IMR-90 (cell line): Measurements from ENCODE around the gene PAIP1. TPM values are rescaled to one million over a fixed set of nuclear protein-coding genes. Genes with fewer than 3 reads are reported as not detected.

ENCODE experiments used
- ATAC-seq: fragments of 200-7000 bp; cut with Tn5 transposase; 2 replicates; pipeline ENCODE4 v1.9.1; 2020; ENCODE audit warnings: low read depth, mild to moderate bottlenecking, moderate library complexity
- Bru-seq: library from RNA; stranded (reverse); fragments of 400-500 nt; gene quantifications from one replicate; lab custom pipeline; 2021; lab: Mats Ljungman, UMichigan
- BruChase-seq, 2 experiments: library from RNA; stranded (reverse); fragments of 400-500 nt; gene quantifications; one replicate each; lab custom pipeline; 2021; lab: Mats Ljungman, UMichigan
- BruUV-seq: library from RNA; stranded (reverse); fragments of 400-500 nt; replicated peaks from 2 replicates; lab custom pipeline; 2021; lab: Mats Ljungman, UMichigan
- CTCF ChIA-PET: fragments of 300-600 bp; formaldehyde crosslinking; extraction: SDS; loops from one replicate; lab custom pipeline; 2021; ENCODE audit warnings: antibody characterized with exemption; lab: Yijun Ruan, JAX
- POLR2A ChIA-PET: fragments of 300-600 bp; sonication (Branson Sonifier 250); formaldehyde crosslinking; loops from one replicate; lab custom pipeline; 2022; ENCODE audit warnings: antibody characterized with exemption; ENCODE audit not compliant: unreplicated experiment; lab: Charles Lee
- DNase-seq: peaks from one replicate; pipeline ENCODE4 v3.0.0; 2013
- H2AFZ ChIP-seq: replicated peaks from 2 replicates; pipeline ENCODE3; 2013; ENCODE audit warnings: low read length, mild to moderate bottlenecking; ENCODE audit not compliant: poor library complexity
- H2AK5ac ChIP-seq: 2 replicates; pipeline ENCODE4 v1.6.1; 2013; ENCODE audit warnings: low read depth, low read length, inconsistent platforms
- H2AK9ac ChIP-seq: replicated peaks from 2 replicates; pipeline ENCODE3; 2013; ENCODE audit warnings: mild to moderate bottlenecking, low read depth, low read length, moderate library complexity; ENCODE audit not compliant: poor library complexity
- H2BK120ac ChIP-seq: 2 replicates; pipeline ENCODE4 v1.6.1; 2013; ENCODE audit warnings: low read depth, low read length, inconsistent platforms
- H2BK15ac ChIP-seq: 3 replicates; pipeline ENCODE4 v1.6.1; 2013; ENCODE audit warnings: low read depth, low read length, inconsistent platforms
- H2BK20ac ChIP-seq: 2 replicates; pipeline ENCODE4 v1.6.1; 2013; ENCODE audit warnings: low read depth, mild to moderate bottlenecking, inconsistent platforms, low read length, moderate library complexity
- H2BK5ac ChIP-seq: 2 replicates; pipeline ENCODE4 v1.6.1; 2013; ENCODE audit warnings: mild to moderate bottlenecking, low read depth, low read length, inconsistent platforms; ENCODE audit not compliant: poor library complexity, severe bottlenecking
- H3K14ac ChIP-seq: replicated peaks from 2 replicates; pipeline ENCODE4 v1.6.1; 2013; ENCODE audit warnings: low read depth, low read length, inconsistent platforms
- H3K18ac ChIP-seq: 2 replicates; pipeline ENCODE4 v1.6.1; 2013; ENCODE audit warnings: low read depth, low read length, control low read depth
- H3K23ac ChIP-seq: 2 replicates; pipeline ENCODE4 v1.6.1; 2013; ENCODE audit warnings: low read depth, low read length, inconsistent platforms
- H3K27ac ChIP-seq: 2 replicates; pipeline ENCODE4 v1.5.1; 2013; ENCODE audit warnings: mild to moderate bottlenecking, control low read depth, low read length; ENCODE audit not compliant: insufficient read depth
- H3K27me3 ChIP-seq: 2 replicates; pipeline ENCODE4 v1.6.1; 2013; ENCODE audit warnings: low read length; ENCODE audit not compliant: control insufficient read depth, insufficient read depth
- H3K36me3 ChIP-seq: 2 replicates; pipeline ENCODE4 v1.6.1; 2013; ENCODE audit warnings: low read length, mixed read lengths; ENCODE audit not compliant: control insufficient read depth, insufficient read depth
- H3K4ac ChIP-seq: 2 replicates; pipeline ENCODE4 v1.6.1; 2013; ENCODE audit warnings: low read depth, low read length, inconsistent platforms
- H3K4me1 ChIP-seq: 2 replicates; pipeline ENCODE4 v1.6.1; 2013; ENCODE audit warnings: low read length, mixed read lengths; ENCODE audit not compliant: control insufficient read depth, insufficient read depth
- H3K4me2 ChIP-seq: 2 replicates; pipeline ENCODE4 v1.6.1; 2013; ENCODE audit warnings: low read depth, mild to moderate bottlenecking, control low read depth, low read length, moderate library complexity
- H3K4me3 ChIP-seq: 2 replicates; pipeline ENCODE4 v1.5.1; 2013; ENCODE audit warnings: low read depth, mild to moderate bottlenecking, control low read depth, low read length, moderate library complexity; ENCODE audit not compliant: insufficient read depth
- H3K56ac ChIP-seq: 2 replicates; pipeline ENCODE4 v1.6.1; 2013; ENCODE audit warnings: low read length, inconsistent platforms; ENCODE audit not compliant: insufficient read depth; ENCODE audit errors: extremely low read depth
- H3K79me1 ChIP-seq, 2 experiments: 2 replicates each; pipeline ENCODE4 v1.6.1; 2013; ENCODE audit warnings: low read length in 2 of 2, inconsistent platforms in 1 of 2, low read depth in 1 of 2
- H3K9ac ChIP-seq: 2 replicates; pipeline ENCODE4 v1.6.1; 2013; ENCODE audit warnings: low read depth, low read length, control low read depth
- H3K9me1 ChIP-seq: 2 replicates; pipeline ENCODE4 v1.6.1; 2013; ENCODE audit warnings: low read length, inconsistent platforms; ENCODE audit not compliant: insufficient read depth
- H3K9me3 ChIP-seq: 2 replicates; pipeline ENCODE4 v1.6.1; 2013; ENCODE audit warnings: low read length; ENCODE audit not compliant: control insufficient read depth, insufficient read depth
- H4K20me1 ChIP-seq: 2 replicates; pipeline ENCODE4 v1.6.1; 2013; ENCODE audit warnings: low read length, inconsistent platforms; ENCODE audit not compliant: insufficient read depth
- H4K5ac ChIP-seq: 2 replicates; pipeline ENCODE4 v1.6.1; 2013; ENCODE audit warnings: mild to moderate bottlenecking, low read depth, low read length, control low read depth
- H4K8ac ChIP-seq, 2 experiments: 2 replicates each; pipeline ENCODE4 v1.6.1; 2013; ENCODE audit warnings: low read depth in 2 of 2, low read length in 2 of 2, control low read depth in 1 of 2, inconsistent platforms in 1 of 2
- H4K91ac ChIP-seq: 2 replicates; pipeline ENCODE4 v1.6.1; 2013; ENCODE audit warnings: low read depth, low read length, inconsistent platforms; ENCODE audit not compliant: insufficient read depth
- BHLHE40 ChIP-seq: fragments of 150-350 bp; IDR thresholded peaks from 2 replicates; pipeline ENCODE4 v1.6.1; 2016; ENCODE audit warnings: mild to moderate bottlenecking, low read depth, low read length
- CTCF ChIP-seq: conservative IDR thresholded peaks from 2 replicates; pipeline ENCODE4 v1.5.1; 2012; ENCODE audit warnings: mild to moderate bottlenecking, low read depth, low read length, improper control_type of control experiment
- ELK1 ChIP-seq: fragments of 150-350 bp; IDR thresholded peaks from 2 replicates; pipeline ENCODE4 v1.6.1; 2016; ENCODE audit warnings: low read depth, mild to moderate bottlenecking, low read length, moderate library complexity, borderline replicate concordance
- MAZ ChIP-seq: IDR thresholded peaks from 2 replicates; pipeline ENCODE4 v1.6.1; 2012; ENCODE audit warnings: low read depth, mild to moderate bottlenecking, low read length, improper control_type of control experiment, moderate library complexity, borderline replicate concordance
- MXI1 ChIP-seq: IDR thresholded peaks from 2 replicates; pipeline ENCODE4 v1.6.1; 2012; ENCODE audit warnings: low read depth, mild to moderate bottlenecking, low read length, moderate library complexity, borderline replicate concordance
- NFE2L2 ChIP-seq: fragments of 150-350 bp; IDR thresholded peaks from 2 replicates; pipeline ENCODE4 v1.6.1; 2016; ENCODE audit warnings: low read depth, mild to moderate bottlenecking, low read length
- POLR2A ChIP-seq: IDR thresholded peaks from 2 replicates; pipeline ENCODE4 v1.6.1; 2012; ENCODE audit warnings: mild to moderate bottlenecking, low read depth, low read length
- RAD21 ChIP-seq: IDR thresholded peaks from 2 replicates; pipeline ENCODE4 v1.6.1; 2012; ENCODE audit warnings: low read length, improper control_type of control experiment
- RFX5 ChIP-seq: IDR thresholded peaks from 2 replicates; pipeline ENCODE4 v1.8.0; 2012; ENCODE audit warnings: low read depth, mild to moderate bottlenecking, low read length, moderate library complexity
- WGBS, 2 experiments: methylation state at CpG; one replicate each; pipeline versions ENCODE4 v1.1.5 to v1.1.7; 2013; ENCODE audit warnings: missing lambda C conversion rate in 2 of 2; ENCODE audit not compliant: insufficient read length in 1 of 2; ENCODE audit errors: extremely low coverage in 2 of 2; 5-methylcytosine and 5-hydroxymethylcytosine counted together
- dilution Hi-C: fragments of 300-500 bp; cut with HindIII; formaldehyde crosslinking; loops from one replicate; pipeline ENCODE4 v1.14.3; 2018; ENCODE audit warnings: low sequenced_read_pairs; ENCODE audit not compliant: unreplicated experiment
- in situ Hi-C: fragments of 300-500 bp; cut with MboI; formaldehyde crosslinking; loops from 3 replicates; pipeline ENCODE4 v1.14.3; 2019; ENCODE audit warnings: low sequenced_read_pairs, inconsistent platforms, mixed read lengths
- intact Hi-C: fragments of 100-400 bp; cut with micrococcal nuclease; formaldehyde crosslinking; loops from 2 replicates; pipeline ENCODE4 v1.10.0; 2022
- long read RNA-seq: library from polyadenylated mRNA; unstranded; transcript quantifications from one replicate; pipeline ENCODE4 v2.0.0, GENCODE V29; 2021; ENCODE audit not compliant: unreplicated experiment
- polyA plus RNA-seq, 3 experiments: library from polyadenylated mRNA; depleted of rRNA; stranded (reverse); fragments of >200 nt; gene quantifications; 2 replicates each; pipeline ENCODE4 v1.2.3, GENCODE V29; 2012; ENCODE audit warnings: low replicate concordance in 1 of 3
- total RNA-seq: library from RNA; depleted of rRNA; stranded (reverse); fragments of >200 nt; gene quantifications from 2 replicates; pipeline ENCODE4 v1.2.3, GENCODE V29; 2012; rRNA removed

Gene PAIP1
- total RNA-seq (101 and 123 TPM in 2 replicates), polyA plus RNA-seq (2012; rRNA removed) (52.9 and 59.1 TPM in 2 replicates), Bru-seq, nascent RNA (percentile 89 among the genes with signal in this experiment), BruChase-seq, experiment 1, labeled RNA remaining after a 6-hour chase (percentile 78 among the genes with signal in this experiment), BruChase-seq, experiment 2, labeled RNA remaining after a 2-hour chase (percentile 75 among the genes with signal in this experiment)
- 18.9 TPM in 2 replicates for polyA plus RNA-seq (2012; cell fraction: cytosol; rRNA removed)
- polyA plus RNA-seq (2012; cell fraction: nucleus; rRNA removed; ENCODE audit: low replicate concordance): 5.3 and 33.3 TPM in 2 replicates
- long read RNA-seq, transcript PAIP1-203 (11 exons, 1,734 nt): minor isoform, 37 of 213 reads
- long read RNA-seq, transcript PAIP1-201 (11 exons, 2,782 nt): major isoform, 147 of 213 reads
- long read RNA-seq, partial matches to known transcripts: 9 of 213 reads
- long read RNA-seq, other reads (novel, unspliced or antisense): 20 of 213 reads

GRCh38 chr5:43556857-43557542, at the start of gene PAIP1:
PAIP1 (minus strand) TSS chr5:43557077; CDS start chr5:43556846, 231 bp downstream.
- H2AK9ac ChIP-seq: peak within 1 kb of the TSS; percentile 96
- WGBS, 2 experiments: 1% methylated on average over 17 of the region's 79 CpGs; no CpG with 5 or more reads in 1 of the 2 experiments
- ChIA-PET CTCF (no interaction called here), POLR2A (no interaction called here)
- H3K18ac ChIP-seq: peak within 1 kb of the TSS; percentile 55
- H4K8ac ChIP-seq: peak within 1 kb of the TSS; percentile 82 to 96
- H3K27ac ChIP-seq: peak within 1 kb of the TSS; percentile 74
- H3K4ac ChIP-seq: peak within 1 kb of the TSS; percentile 85
- H3K9me3 ChIP-seq: no peaks in the 10 kb centered on the region
- H3K4me2 ChIP-seq: peak within 1 kb of the TSS; percentile 92
- H3K9ac ChIP-seq: peak within 1 kb of the TSS; percentile 96
- H3K4me1 ChIP-seq: peaks cover 4% of the 10 kb centered on the region
- H4K5ac ChIP-seq: peak within 1 kb of the TSS; percentile 84
- no peaks in the 10 kb centered on the region for H3K27me3 ChIP-seq
- peaks cover 9% of the 10 kb centered on the region; the same call in 1 of the 2 replicates for H4K20me1 ChIP-seq
- peak; percentile 92 for ATAC-seq
- H2BK15ac ChIP-seq: no peak within 1 kb of the TSS
- peak within 1 kb of the TSS; percentile 14; the same call in 1 of the 2 replicates for H2BK120ac ChIP-seq
- peaks cover 11 to 23% of the 10 kb centered on the region in 2 experiments; a peak in 2 of 4 replicates for H3K79me1 ChIP-seq
- H3K36me3 ChIP-seq: peaks cover 3% of the 10 kb centered on the region
- peak within 1 kb of the TSS; percentile 93 for H3K14ac ChIP-seq
- peak; percentile 86 for DNase-seq
- peak within 1 kb of the TSS; percentile 75 for H4K91ac ChIP-seq
- intact Hi-C loops: loop anchor here (1.0 to 10.0 kb wide), 2 partner anchors 45 to 1218 kb away; no protein-coding TSS in a partner anchor
- H2BK5ac ChIP-seq: peak within 1 kb of the TSS; percentile 70
- peak within 1 kb of the TSS; percentile 73 for H3K56ac ChIP-seq
- peak within 1 kb of the TSS; percentile 65 for H3K4me3 ChIP-seq
- H2AK5ac ChIP-seq: peak within 1 kb of the TSS; percentile 63; the same call in 1 of the 2 replicates
- peak within 1 kb of the TSS; percentile 88 for H3K23ac ChIP-seq
- 0 out of 2 replicates have a peak within 1 kb of the TSS, but pooled peaks have one; percentile 9 for H2BK20ac ChIP-seq
- TF ChIP-seq CTCF (peak; percentile 63), NFE2L2 (0 out of 2 replicates have a peak, but pooled peaks have one; percentile 2), MAZ (peak; percentile 54; the same call in 1 of the 2 replicates), POLR2A (peak; percentile 84), ELK1 (no peak), BHLHE40 (no peak), RFX5 (no peak), RAD21 (no peak), MXI1 (0 out of 2 replicates have a peak, but pooled peaks have one; percentile 17)
- in situ Hi-C loops: no loop called here
- dilution Hi-C loops: no loop called here
- BruUV-seq: no TSS peak
- H2AFZ ChIP-seq: peak within 1 kb of the TSS; percentile 96
- peaks cover 2% of the 10 kb centered on the region; the same call in 1 of the 2 replicates for H3K9me1 ChIP-seq
